PC-3 (cell line): Measurements from ENCODE around the gene TBC1D30.

Source experiments
- CTCF ChIP-seq: fragments of 300-600 bp; sonication (generic); conservative IDR thresholded peaks from 2 replicates; pipeline ENCODE4 v1.5.1; 2017; ENCODE audit warnings: antibody characterized with exemption, low read depth, mild to moderate bottlenecking, low read length
- EZH2 ChIP-seq: fragments of 300-600 bp; sonication (generic); IDR thresholded peaks from one replicate; pipeline ENCODE4 v1.6.1; 2017; ENCODE audit warnings: antibody characterized with exemption, mild to moderate bottlenecking, low read length; ENCODE audit not compliant: unreplicated experiment
- EZH2phosphoT487 ChIP-seq: fragments of 300-600 bp; sonication (generic); IDR thresholded peaks from 2 replicates; pipeline ENCODE4 v1.6.1; 2018; ENCODE audit warnings: mild to moderate bottlenecking, antibody characterized with exemption, low read length, borderline replicate concordance

DNA sequence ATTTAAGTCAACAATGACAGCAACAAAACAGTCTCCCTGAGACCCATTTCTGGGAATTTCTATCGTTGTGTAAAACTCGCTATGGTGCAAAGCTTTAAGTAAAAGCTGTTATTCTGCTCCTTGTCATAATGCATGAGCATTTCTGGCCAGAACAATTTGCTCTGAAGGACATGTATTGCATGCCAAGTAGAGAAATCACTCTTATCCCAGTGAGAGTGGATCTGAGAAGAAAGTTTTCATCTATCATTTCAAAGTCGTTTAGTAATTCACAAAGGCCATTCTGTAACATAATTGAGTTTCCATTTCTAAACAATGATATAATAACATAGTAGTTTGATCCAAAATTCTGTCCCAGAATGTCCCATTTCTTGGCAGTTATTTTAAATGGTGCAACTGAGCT lies 86.6 kb downstream of the TBC1D30 start:
- TF ChIP-seq CTCF, result no peak
- no peak for TF ChIP-seq EZH2
- no peak for TF ChIP-seq EZH2phosphoT487
